HepG2 (cell line): ENCODE results near the gene TIMM44. TPM values are rescaled to one million over a fixed set of nuclear protein-coding genes. Genes with fewer than 3 reads are reported as not detected.
A peak's percentile ranks its signal among the peaks of the same experiment; 100 is the strongest.

Source experiments
- ARNT ChIP-seq: fragments of 450-650 bp; IDR thresholded peaks from 2 replicates; pipeline ENCODE4 v1.6.1; 2017
- CBX5 ChIP-seq: sonication (generic); formaldehyde crosslinking; IDR thresholded peaks from 2 replicates; pipeline ENCODE4 v1.4.0; 2020; ENCODE audit warnings: missing genetic modification reagents, borderline replicate concordance
- DBP ChIP-seq: sonication (generic); formaldehyde crosslinking; IDR thresholded peaks from 2 replicates; pipeline ENCODE4 v1.4.0; 2020; ENCODE audit warnings: missing genetic modification reagents; ENCODE audit errors: not compliant biosample characterization
- FOXP4 ChIP-seq: sonication (generic); formaldehyde crosslinking; IDR thresholded peaks from 2 replicates; pipeline ENCODE4 v1.4.0; 2020; ENCODE audit warnings: missing genetic modification reagents
- GTF2F1 ChIP-seq: fragments of 150-350 bp; IDR thresholded peaks from 2 replicates; pipeline ENCODE4 v1.6.1; 2014; ENCODE audit warnings: low read length
- PATZ1 ChIP-seq: sonication (generic); formaldehyde crosslinking; IDR thresholded peaks from 2 replicates; pipeline ENCODE4 v1.4.0; 2020; ENCODE audit warnings: missing genetic modification reagents
- POGZ ChIP-seq: sonication (generic); formaldehyde crosslinking; IDR thresholded peaks from 2 replicates; pipeline ENCODE4 v1.4.0; 2020; ENCODE audit warnings: mild to moderate bottlenecking, missing genetic modification reagents
- ZBTB8A ChIP-seq: sonication (generic); formaldehyde crosslinking; IDR thresholded peaks from 2 replicates; pipeline ENCODE4 v1.4.0; 2020; ENCODE audit warnings: mild to moderate bottlenecking, low read depth, missing genetic modification reagents, borderline replicate concordance
- ZFP62 ChIP-seq: sonication (generic); formaldehyde crosslinking; IDR thresholded peaks from 2 replicates; pipeline ENCODE4 v1.4.0; 2020; ENCODE audit warnings: missing genetic modification reagents
- ZNF260 ChIP-seq: sonication (generic); formaldehyde crosslinking; IDR thresholded peaks from 2 replicates; pipeline ENCODE4 v1.4.0; 2020; ENCODE audit warnings: missing genetic modification reagents, low read depth, mild to moderate bottlenecking, borderline replicate concordance
- ZNF318 ChIP-seq: sonication (generic); formaldehyde crosslinking; IDR thresholded peaks from 2 replicates; pipeline ENCODE4 v1.4.0; 2020; ENCODE audit warnings: mild to moderate bottlenecking, missing genetic modification reagents
- ZNF33A ChIP-seq: sonication (generic); formaldehyde crosslinking; IDR thresholded peaks from 2 replicates; pipeline ENCODE4 v1.5.1; 2020; ENCODE audit warnings: missing genetic modification reagents, mild to moderate bottlenecking, moderate library complexity, borderline replicate concordance
- ZNF367 ChIP-seq: sonication (generic); formaldehyde crosslinking; IDR thresholded peaks from 2 replicates; pipeline ENCODE4 v1.4.0; 2020; ENCODE audit warnings: missing genetic modification reagents, borderline replicate concordance
- ZNF605 ChIP-seq: sonication (generic); formaldehyde crosslinking; IDR thresholded peaks from 2 replicates; pipeline ENCODE4 v1.8.0; 2022; ENCODE audit warnings: mild to moderate bottlenecking, missing genetic modification reagents
- ZNF713 ChIP-seq: sonication (generic); formaldehyde crosslinking; IDR thresholded peaks from 2 replicates; pipeline ENCODE4 v1.4.0; 2020; ENCODE audit warnings: mild to moderate bottlenecking, missing genetic modification reagents
- ZNF749 ChIP-seq: sonication (generic); formaldehyde crosslinking; IDR thresholded peaks from 2 replicates; pipeline ENCODE4 v1.8.0; 2022; ENCODE audit warnings: mild to moderate bottlenecking, missing genetic modification reagents, moderate library complexity, borderline replicate concordance
- polyA plus RNA-seq, 8 experiments: library from polyadenylated mRNA; depleted of rRNA in 3 of 8; stranded (reverse) in 7 of 8; unstranded in 1 of 8; fragments of >200 nt; fragmentation: Illumina TruSeq in 4 of 8; extraction: Trizol in 4 of 8; gene quantifications; 2 replicates each; pipeline versions ENCODE4 v1.2.1 to v1.2.3, GENCODE V29; 2011 to 2016; ENCODE audit warnings: low read depth in 4 of 8, missing spikeins in 1 of 8, mixed read lengths in 1 of 8; ENCODE audit not compliant: insufficient read depth in 1 of 8
- total RNA-seq, 5 experiments: library from RNA; depleted of rRNA; stranded (reverse); fragments of >200 nt; fragmentation: Illumina TruSeq; extraction: Trizol; gene quantifications; 2 replicates each; pipeline ENCODE4 v1.2.3, GENCODE V29; 2016; ENCODE audit warnings: low read depth in 1 of 5

TIMM44 gene
- total and polyA plus RNA-seq, 2 of the 13 experiments (the other 11 are each of a cell fraction or from before 2014, with no cell fraction given): 42.9 to 72.6 TPM

GRCh38 chr19:7887408-7888144 lies 55.9 kb downstream of the TIMM44 start (continued):
- peak; percentile 83 for TF ChIP-seq PATZ1 (CRISPR knock-in tag)
- no peak for TF ChIP-seq ZNF260 (CRISPR knock-in tag)
- no peak for TF ChIP-seq ZBTB8A (CRISPR knock-in tag)
- TF ChIP-seq FOXP4 (CRISPR knock-in tag): no peak
- no peak for TF ChIP-seq DBP (CRISPR knock-in tag)
- 0 out of 2 replicates have a peak, but pooled peaks have one; percentile 54 for TF ChIP-seq ZNF33A
- TF ChIP-seq ZNF605 (CRISPR knock-in tag): 0 out of 2 replicates have a peak, but pooled peaks have one; percentile 3
- no peak for TF ChIP-seq ZNF318
- no peak for TF ChIP-seq POGZ (CRISPR knock-in tag)
- no peak for TF ChIP-seq ZNF749 (CRISPR knock-in tag)
- no peak for TF ChIP-seq ARNT
- TF ChIP-seq ZNF367: 0 out of 2 replicates have a peak, but pooled peaks have one; percentile 22
- TF ChIP-seq ZNF713 (CRISPR knock-in tag): no peak
- no peak; the same call in 1 of the 2 replicates for TF ChIP-seq CBX5 (CRISPR knock-in tag)
- TF ChIP-seq ZFP62 (CRISPR knock-in tag): no peak
- no peak for TF ChIP-seq GTF2F1
